IMR-90 (cell line): ENCODE results near the gene PCDHGA9. TPM values are rescaled to one million over a fixed set of nuclear protein-coding genes. Genes with fewer than 3 reads are reported as not detected.

ENCODE experiments used
- ATAC-seq: fragments of 200-7000 bp; cut with Tn5 transposase; 2 replicates; pipeline ENCODE4 v1.9.1; 2020; ENCODE audit warnings: low read depth, mild to moderate bottlenecking, moderate library complexity
- BruUV-seq: library from RNA; stranded (reverse); fragments of 400-500 nt; replicated peaks from 2 replicates; lab custom pipeline; 2021; lab: Mats Ljungman, UMichigan
- CTCF ChIA-PET: fragments of 300-600 bp; formaldehyde crosslinking; extraction: SDS; loops from one replicate; lab custom pipeline; 2021; ENCODE audit warnings: antibody characterized with exemption; lab: Yijun Ruan, JAX
- POLR2A ChIA-PET: fragments of 300-600 bp; sonication (Branson Sonifier 250); formaldehyde crosslinking; loops from one replicate; lab custom pipeline; 2022; ENCODE audit warnings: antibody characterized with exemption; ENCODE audit not compliant: unreplicated experiment; lab: Charles Lee
- DNase-seq: peaks from one replicate; pipeline ENCODE4 v3.0.0; 2013
- H2AFZ ChIP-seq: replicated peaks from 2 replicates; pipeline ENCODE3; 2013; ENCODE audit warnings: low read length, mild to moderate bottlenecking; ENCODE audit not compliant: poor library complexity
- H2AK5ac ChIP-seq: 2 replicates; pipeline ENCODE4 v1.6.1; 2013; ENCODE audit warnings: low read depth, low read length, inconsistent platforms
- H2AK9ac ChIP-seq: replicated peaks from 2 replicates; pipeline ENCODE3; 2013; ENCODE audit warnings: mild to moderate bottlenecking, low read depth, low read length, moderate library complexity; ENCODE audit not compliant: poor library complexity
- H2BK120ac ChIP-seq: 2 replicates; pipeline ENCODE4 v1.6.1; 2013; ENCODE audit warnings: low read depth, low read length, inconsistent platforms
- H2BK15ac ChIP-seq: 3 replicates; pipeline ENCODE4 v1.6.1; 2013; ENCODE audit warnings: low read depth, low read length, inconsistent platforms
- H2BK20ac ChIP-seq: 2 replicates; pipeline ENCODE4 v1.6.1; 2013; ENCODE audit warnings: low read depth, mild to moderate bottlenecking, inconsistent platforms, low read length, moderate library complexity
- H2BK5ac ChIP-seq: 2 replicates; pipeline ENCODE4 v1.6.1; 2013; ENCODE audit warnings: mild to moderate bottlenecking, low read depth, low read length, inconsistent platforms; ENCODE audit not compliant: poor library complexity, severe bottlenecking
- H3K14ac ChIP-seq: replicated peaks from 2 replicates; pipeline ENCODE4 v1.6.1; 2013; ENCODE audit warnings: low read depth, low read length, inconsistent platforms
- H3K18ac ChIP-seq: 2 replicates; pipeline ENCODE4 v1.6.1; 2013; ENCODE audit warnings: low read depth, low read length, control low read depth
- H3K23ac ChIP-seq: 2 replicates; pipeline ENCODE4 v1.6.1; 2013; ENCODE audit warnings: low read depth, low read length, inconsistent platforms
- H3K27ac ChIP-seq: 2 replicates; pipeline ENCODE4 v1.5.1; 2013; ENCODE audit warnings: mild to moderate bottlenecking, control low read depth, low read length; ENCODE audit not compliant: insufficient read depth
- H3K27me3 ChIP-seq: 2 replicates; pipeline ENCODE4 v1.6.1; 2013; ENCODE audit warnings: low read length; ENCODE audit not compliant: control insufficient read depth, insufficient read depth
- H3K36me3 ChIP-seq: 2 replicates; pipeline ENCODE4 v1.6.1; 2013; ENCODE audit warnings: low read length, mixed read lengths; ENCODE audit not compliant: control insufficient read depth, insufficient read depth
- H3K4ac ChIP-seq: 2 replicates; pipeline ENCODE4 v1.6.1; 2013; ENCODE audit warnings: low read depth, low read length, inconsistent platforms
- H3K4me1 ChIP-seq: 2 replicates; pipeline ENCODE4 v1.6.1; 2013; ENCODE audit warnings: low read length, mixed read lengths; ENCODE audit not compliant: control insufficient read depth, insufficient read depth
- H3K4me2 ChIP-seq: 2 replicates; pipeline ENCODE4 v1.6.1; 2013; ENCODE audit warnings: low read depth, mild to moderate bottlenecking, control low read depth, low read length, moderate library complexity
- H3K4me3 ChIP-seq: 2 replicates; pipeline ENCODE4 v1.5.1; 2013; ENCODE audit warnings: low read depth, mild to moderate bottlenecking, control low read depth, low read length, moderate library complexity; ENCODE audit not compliant: insufficient read depth
- H3K56ac ChIP-seq: 2 replicates; pipeline ENCODE4 v1.6.1; 2013; ENCODE audit warnings: low read length, inconsistent platforms; ENCODE audit not compliant: insufficient read depth; ENCODE audit errors: extremely low read depth
- H3K79me1 ChIP-seq, 2 experiments: 2 replicates each; pipeline ENCODE4 v1.6.1; 2013; ENCODE audit warnings: low read length in 2 of 2, inconsistent platforms in 1 of 2, low read depth in 1 of 2
- H3K9ac ChIP-seq: 2 replicates; pipeline ENCODE4 v1.6.1; 2013; ENCODE audit warnings: low read depth, low read length, control low read depth
- H3K9me1 ChIP-seq: 2 replicates; pipeline ENCODE4 v1.6.1; 2013; ENCODE audit warnings: low read length, inconsistent platforms; ENCODE audit not compliant: insufficient read depth
- H3K9me3 ChIP-seq: 2 replicates; pipeline ENCODE4 v1.6.1; 2013; ENCODE audit warnings: low read length; ENCODE audit not compliant: control insufficient read depth, insufficient read depth
- H4K20me1 ChIP-seq: 2 replicates; pipeline ENCODE4 v1.6.1; 2013; ENCODE audit warnings: low read length, inconsistent platforms; ENCODE audit not compliant: insufficient read depth
- H4K5ac ChIP-seq: 2 replicates; pipeline ENCODE4 v1.6.1; 2013; ENCODE audit warnings: mild to moderate bottlenecking, low read depth, low read length, control low read depth
- H4K8ac ChIP-seq, 2 experiments: 2 replicates each; pipeline ENCODE4 v1.6.1; 2013; ENCODE audit warnings: low read depth in 2 of 2, low read length in 2 of 2, control low read depth in 1 of 2, inconsistent platforms in 1 of 2
- H4K91ac ChIP-seq: 2 replicates; pipeline ENCODE4 v1.6.1; 2013; ENCODE audit warnings: low read depth, low read length, inconsistent platforms; ENCODE audit not compliant: insufficient read depth
- CTCF ChIP-seq: conservative IDR thresholded peaks from 2 replicates; pipeline ENCODE4 v1.5.1; 2012; ENCODE audit warnings: mild to moderate bottlenecking, low read depth, low read length, improper control_type of control experiment
- RAD21 ChIP-seq: IDR thresholded peaks from 2 replicates; pipeline ENCODE4 v1.6.1; 2012; ENCODE audit warnings: low read length, improper control_type of control experiment
- USF2 ChIP-seq: fragments of 150-350 bp; IDR thresholded peaks from 2 replicates; pipeline ENCODE4 v1.6.1; 2017; ENCODE audit warnings: mild to moderate bottlenecking, antibody characterized with exemption, low read length, low read depth
- WGBS, 2 experiments: methylation state at CpG; one replicate each; pipeline versions ENCODE4 v1.1.5 to v1.1.7; 2013; ENCODE audit warnings: missing lambda C conversion rate in 2 of 2; ENCODE audit not compliant: insufficient read length in 1 of 2; ENCODE audit errors: extremely low coverage in 2 of 2; 5-methylcytosine and 5-hydroxymethylcytosine counted together
- dilution Hi-C: fragments of 300-500 bp; cut with HindIII; formaldehyde crosslinking; loops from one replicate; pipeline ENCODE4 v1.14.3; 2018; ENCODE audit warnings: low sequenced_read_pairs; ENCODE audit not compliant: unreplicated experiment
- in situ Hi-C: fragments of 300-500 bp; cut with MboI; formaldehyde crosslinking; loops from 3 replicates; pipeline ENCODE4 v1.14.3; 2019; ENCODE audit warnings: low sequenced_read_pairs, inconsistent platforms, mixed read lengths
- intact Hi-C: fragments of 100-400 bp; cut with micrococcal nuclease; formaldehyde crosslinking; loops from 2 replicates; pipeline ENCODE4 v1.10.0; 2022
- polyA plus RNA-seq, 3 experiments: library from polyadenylated mRNA; depleted of rRNA; stranded (reverse); fragments of >200 nt; gene quantifications; 2 replicates each; pipeline ENCODE4 v1.2.3, GENCODE V29; 2012; ENCODE audit warnings: low replicate concordance in 1 of 3
- total RNA-seq: library from RNA; depleted of rRNA; stranded (reverse); fragments of >200 nt; gene quantifications from 2 replicates; pipeline ENCODE4 v1.2.3, GENCODE V29; 2012

The PCDHGA9 gene
- total and polyA plus RNA-seq, 2 of the 4 experiments (the other 2 are of a cell fraction), result 1.8 to 4.5 TPM

- no peak within 1 kb of the TSS for H2BK5ac ChIP-seq
- CTCF ChIA-PET, result no interaction called here
- TF ChIP-seq USF2 (no peak), RAD21 (peak; percentile 36), CTCF (peak; percentile 63)
- no TSS peak for BruUV-seq
- H2BK120ac ChIP-seq, result no peak within 1 kb of the TSS
- H3K4me2 ChIP-seq, result peak within 1 kb of the TSS; percentile 85
- no peak within 1 kb of the TSS for H4K91ac ChIP-seq
- no peak within 1 kb of the TSS for H4K8ac ChIP-seq
- H2AFZ ChIP-seq, result peak within 1 kb of the TSS; percentile 82
- H3K18ac ChIP-seq, result peak within 1 kb of the TSS; percentile 13; the same call in 1 of the 2 replicates
- 17% methylated on average over 10 of the region's 29 CpGs; no CpG with 5 or more reads in 1 of the 2 experiments for WGBS, 2 experiments
- peak within 1 kb of the TSS; percentile 76 for H3K4me3 ChIP-seq
- peaks cover 55% of the 10 kb centered on the region for H3K9me3 ChIP-seq
- H2BK20ac ChIP-seq, result no peak within 1 kb of the TSS
- in situ Hi-C loops (no loop called here), intact Hi-C loops (no loop called here), dilution Hi-C loops (no loop called here)
- 0 out of 2 replicates have a peak within 1 kb of the TSS, but pooled peaks have one; percentile 19 for H3K9ac ChIP-seq
- H3K9me1 ChIP-seq, result no peaks in the 10 kb centered on the region
- no peaks in the 10 kb centered on the region for H4K20me1 ChIP-seq
- peaks cover 5% of the 10 kb centered on the region; the same call in 1 of the 2 replicates for H3K36me3 ChIP-seq
- H3K79me1 ChIP-seq, result no peaks in the 10 kb centered on the region
- no peak within 1 kb of the TSS for H3K14ac ChIP-seq
- no peak within 1 kb of the TSS for H3K23ac ChIP-seq
- POLR2A ChIA-PET, result no interaction called here
- no peak within 1 kb of the TSS for H2AK5ac ChIP-seq
- H2BK15ac ChIP-seq, result no peak within 1 kb of the TSS
- peak within 1 kb of the TSS; percentile 87; the same call in 1 of the 2 replicates for H4K5ac ChIP-seq
- H3K27ac ChIP-seq, result no peak within 1 kb of the TSS
- H2AK9ac ChIP-seq, result no peak within 1 kb of the TSS
- no peaks in the 10 kb centered on the region for H3K27me3 ChIP-seq
- H3K56ac ChIP-seq, result no peak within 1 kb of the TSS
- H3K4ac ChIP-seq, result no peak within 1 kb of the TSS
- H3K4me1 ChIP-seq, result no peaks in the 10 kb centered on the region
- no peak; the same call in 1 of the 2 replicates for ATAC-seq
- peak; percentile 28 for DNase-seq
Measured at GRCh38 chr5:141354900-141355469, 47.6 kb upstream of the PCDHGA9 start, which contains the start of gene PCDHGA4. TSS of gene PCDHGA4 (plus strand) at chr5:141355021. CDS start at chr5:141355108, 87 bp downstream.
